Pancreas (tissue), 10 donors: Measurements from ENCODE around the gene PARVG. TPM values are rescaled to one million over a fixed set of nuclear protein-coding genes. Genes with fewer than 3 reads are reported as not detected.

Experiments
- ATAC-seq, 4 donors: fragments of 200-7000 bp; cut with Tn5 transposase; one replicate each; pipeline versions ENCODE4 v1.8.0 to v1.9.1; 2020; ENCODE audit warnings: mild to moderate bottlenecking in 4 of 4, moderate library complexity in 4 of 4
- DNase-seq, 6 donors: peaks; one replicate each; pipeline ENCODE4 v3.0.0-alpha.2; 2020
- FAIRE-seq: peaks from 2 replicates; lab custom pipeline; 2012; peaks lifted over from hg19 to GRCh38; lab: Jason Lieb, UNC
- H3K27ac ChIP-seq, 4 donors: fragments of 200-600 bp; sonication (generic); 1 replicate in 3 of 4; 2 replicates in 1 of 4; pipeline versions ENCODE4 v1.5.0 to v1.8.0; 2020
- H3K27me3 ChIP-seq, 4 donors: fragments of 200-600 bp; one replicate each; pipeline ENCODE4 v1.8.0; 2021
- H3K36me3 ChIP-seq, 3 donors: fragments of 200-600 bp; sonication (generic) in 1 of 3; one replicate each; pipeline versions ENCODE4 v1.5.0 to v1.8.0; 2020 to 2021
- H3K4me1 ChIP-seq, 3 donors: fragments of 200-600 bp; one replicate each; pipeline ENCODE4 v1.8.0; 2021
- H3K4me3 ChIP-seq, 4 donors: fragments of 200-600 bp; sonication (generic) in 2 of 4; one replicate each; pipeline versions ENCODE4 v1.5.0 to v1.8.0; 2020 to 2021
- H3K9me3 ChIP-seq, 4 donors: fragments of 200-600 bp; one replicate each; pipeline ENCODE4 v1.8.0; 2021
- WGBS, 2 donors: extraction: QIAGEN DNeasy Blood & Tissue Kit; methylation state at CpG; one replicate each; pipeline ENCODE4 v1.1.7; 2013; 5-methylcytosine and 5-hydroxymethylcytosine counted together
- intact Hi-C, 3 donors: fragments of 100-400 bp; cut with DNase I; formaldehyde crosslinking; loops; one replicate each; pipeline versions ENCODE4 v1.11.1 to v1.14.2; 2022
- polyA plus RNA-seq, 2 donors: library from polyadenylated mRNA; stranded (reverse); fragments of 200-250 nt; gene quantifications; one replicate each; pipeline ENCODE4 v1.2.3, GENCODE V29; 2013
- total RNA-seq, 6 donors: library from RNA; stranded (reverse); fragmentation: NEBNext Ultra II Directional in 4 of 6; extraction: Animal tissue kit (Norgen Biotek cat#: 25700) in 4 of 6; gene quantifications; one replicate each; pipeline versions ENCODE4 v1.2.1 to v1.2.4, GENCODE V29; 2021 to 2023
- TF ChIP-seq, protein P1 (sequence below), 4 donors: fragments of 200-600 bp; sonication (generic) in 3 of 4; IDR thresholded peaks; one replicate each; pipeline versions ENCODE4 v1.5.0 to v1.8.0; 2021; ENCODE audit warnings: antibody characterized with exemption in 4 of 4
- donor health status: healthy with polysubstance abuse.
- donor health status: DM: no; HTN: no; CAD: no; lungs with moderate emphysema.
- donor health status: DM: no; HTN: no; CAD: no.
- donor health status: control.
- donor health status: control.
- donor health status: Bipolar disorder and iron deficiency.
- donor health status: DM: yes; HTN: yes; CAD: no.
- donor health status: DM: no; HTN: no; CAD: no.
- donor health status: DM: no; HTN: no; CAD: no.
- donor health status: DM: yes; HTN: yes; CAD: no.

The PARVG gene
- total and polyA plus RNA-seq, 8 donors = 1.1 to 17.0 (median 3.2) TPM

DNA sequence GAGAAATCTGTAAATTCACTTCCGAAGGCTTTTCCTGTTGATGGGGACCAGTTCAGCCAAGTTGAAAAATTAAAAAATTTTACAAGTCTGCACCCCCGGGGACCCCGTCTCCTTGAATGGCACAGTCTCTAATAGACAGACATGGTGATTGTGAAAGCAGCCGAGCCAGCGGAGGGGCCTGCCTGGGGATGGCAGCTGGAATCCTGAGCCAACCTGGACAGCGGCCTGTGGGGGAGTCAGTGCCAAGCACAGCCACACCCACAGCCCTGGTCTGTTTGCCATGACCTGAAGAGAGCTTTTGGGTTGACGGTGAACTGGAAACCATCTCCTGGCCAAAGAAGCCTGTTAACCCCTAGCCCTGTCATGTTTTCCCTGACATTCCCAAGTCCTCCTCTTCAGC lies 64.7 kb downstream of the PARVG start:
- intact Hi-C loops = no loop called here
- DNase-seq (no peak), ATAC-seq (no peak), FAIRE-seq (no peak)
- no peaks in the 10 kb centered on the region for H3K36me3 ChIP-seq
- no peak overlapping the region for H3K4me3 ChIP-seq
- H3K27me3 ChIP-seq = no peaks in the 10 kb centered on the region
- 85 to 87% methylated on average over 7 of the region's 7 CpGs for WGBS, 2 donors
- TF ChIP-seq, protein P1, sequence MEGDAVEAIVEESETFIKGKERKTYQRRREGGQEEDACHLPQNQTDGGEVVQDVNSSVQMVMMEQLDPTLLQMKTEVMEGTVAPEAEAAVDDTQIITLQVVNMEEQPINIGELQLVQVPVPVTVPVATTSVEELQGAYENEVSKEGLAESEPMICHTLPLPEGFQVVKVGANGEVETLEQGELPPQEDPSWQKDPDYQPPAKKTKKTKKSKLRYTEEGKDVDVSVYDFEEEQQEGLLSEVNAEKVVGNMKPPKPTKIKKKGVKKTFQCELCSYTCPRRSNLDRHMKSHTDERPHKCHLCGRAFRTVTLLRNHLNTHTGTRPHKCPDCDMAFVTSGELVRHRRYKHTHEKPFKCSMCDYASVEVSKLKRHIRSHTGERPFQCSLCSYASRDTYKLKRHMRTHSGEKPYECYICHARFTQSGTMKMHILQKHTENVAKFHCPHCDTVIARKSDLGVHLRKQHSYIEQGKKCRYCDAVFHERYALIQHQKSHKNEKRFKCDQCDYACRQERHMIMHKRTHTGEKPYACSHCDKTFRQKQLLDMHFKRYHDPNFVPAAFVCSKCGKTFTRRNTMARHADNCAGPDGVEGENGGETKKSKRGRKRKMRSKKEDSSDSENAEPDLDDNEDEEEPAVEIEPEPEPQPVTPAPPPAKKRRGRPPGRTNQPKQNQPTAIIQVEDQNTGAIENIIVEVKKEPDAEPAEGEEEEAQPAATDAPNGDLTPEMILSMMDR (IDR thresholded peaks at IDR 0.05) = no peak
- H3K4me1 ChIP-seq = no peaks in the 10 kb centered on the region
- H3K9me3 ChIP-seq = no peaks in the 10 kb centered on the region
- no peak overlapping the region for H3K27ac ChIP-seq

DNA sequence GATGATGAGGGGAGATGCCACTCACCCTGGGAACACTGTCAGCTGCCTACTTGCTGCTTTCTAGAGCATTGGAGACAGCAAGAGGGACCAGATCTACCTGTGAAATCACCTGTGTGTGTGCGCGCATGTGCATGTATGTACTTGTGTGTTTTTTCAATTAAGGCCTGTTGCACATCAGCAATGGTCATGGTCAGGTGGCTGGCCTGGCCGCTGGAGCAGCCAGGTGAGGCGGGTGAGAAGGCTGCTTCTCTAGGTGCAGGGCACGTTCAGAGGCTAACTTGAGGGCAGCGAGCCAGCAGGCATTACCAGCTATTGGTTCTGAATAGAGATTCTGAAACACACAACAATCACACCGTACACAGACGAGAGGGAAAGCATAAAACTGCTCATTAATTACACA lies 65.1 kb downstream of the PARVG start:
- H3K4me3 ChIP-seq = no peak overlapping the region
- no peak overlapping the region for H3K27ac ChIP-seq
- ATAC-seq = no peak
- WGBS, 2 donors = 83 to 88% methylated on average over 8 of the region's 8 CpGs
- FAIRE-seq = no peak
- no peaks in the 10 kb centered on the region for H3K27me3 ChIP-seq
- intact Hi-C loops = no loop called here
- no peaks in the 10 kb centered on the region for H3K9me3 ChIP-seq
- no peaks in the 10 kb centered on the region for H3K4me1 ChIP-seq
- H3K36me3 ChIP-seq = no peaks in the 10 kb centered on the region
- DNase-seq = no peak
- TF ChIP-seq, protein P1 (IDR thresholded peaks at IDR 0.05) = no peak

DNA sequence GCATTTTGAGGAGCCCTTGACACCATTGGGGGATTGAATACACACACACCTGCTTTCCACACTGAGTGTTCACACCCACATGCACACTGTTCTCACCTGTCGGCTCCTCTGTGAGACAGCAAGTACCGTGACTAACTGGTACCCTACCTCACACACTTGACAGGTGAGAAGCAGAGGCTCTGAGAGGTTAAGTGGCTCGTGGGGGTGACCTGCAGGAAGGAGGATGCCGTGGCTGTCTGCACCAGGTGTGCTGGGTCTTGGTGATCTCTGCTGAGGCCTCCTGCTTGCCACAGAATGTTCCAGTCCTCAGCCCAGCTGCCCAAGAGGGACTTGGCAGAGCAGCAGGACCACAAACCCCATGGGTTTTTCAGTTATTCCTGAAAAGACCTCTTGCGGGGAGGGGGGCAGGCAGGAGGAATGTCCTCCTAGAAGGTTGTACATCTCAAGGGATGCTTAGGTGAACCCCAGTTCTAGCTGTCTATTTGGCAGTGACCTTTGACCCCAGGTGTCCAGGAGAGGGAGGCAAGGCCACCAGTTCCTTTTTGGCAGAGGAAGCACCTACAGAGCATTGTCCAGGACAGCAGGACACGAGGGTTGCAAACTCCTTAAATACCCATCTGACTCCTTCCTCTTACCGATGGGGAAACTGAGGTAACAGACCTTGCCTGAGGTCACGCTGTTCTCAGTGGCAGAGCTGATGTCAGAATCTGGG lies 66.0 kb downstream of the PARVG start:
- ATAC-seq = no peak
- WGBS, 2 donors = 81 to 92% methylated on average over 8 of the region's 8 CpGs

DNA sequence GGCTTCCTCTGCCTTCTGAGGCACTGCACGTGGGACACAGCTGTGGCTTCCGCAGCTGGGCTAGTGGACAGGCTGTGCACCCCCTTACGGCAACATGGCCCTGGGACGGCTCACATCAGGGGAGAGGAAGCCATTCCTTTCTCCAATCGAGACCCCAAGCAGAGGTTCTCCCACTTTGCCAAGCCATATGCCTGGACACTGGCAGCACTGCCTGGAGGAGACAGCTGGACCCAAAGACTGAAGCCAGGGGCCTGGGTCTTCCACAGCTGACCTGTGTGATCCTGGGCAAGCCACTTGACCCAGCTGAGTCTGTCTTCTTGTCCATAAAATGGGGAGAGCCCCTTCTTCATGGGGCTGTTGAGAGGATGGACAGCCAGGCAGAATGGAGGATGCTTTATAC lies 66.6 kb downstream of the PARVG start:
- ATAC-seq (no peak), DNase-seq (no peak), FAIRE-seq (no peak)
- Histone ChIP-seq H3K4me1 (no peaks in the 10 kb centered on the region), H3K36me3 (no peaks in the 10 kb centered on the region), H3K27ac (no peak overlapping the region), H3K9me3 (no peaks in the 10 kb centered on the region), H3K27me3 (no peaks in the 10 kb centered on the region), H3K4me3 (no peak overlapping the region)
- WGBS, 2 donors = 85 to 89% methylated on average over 5 of the region's 5 CpGs
- intact Hi-C loops = no loop called here
- TF ChIP-seq, protein P1 (IDR thresholded peaks at IDR 0.05) = no peak

More for the DNA sequence above, 66.0 kb downstream of the PARVG start:
- FAIRE-seq = no peak
- Histone ChIP-seq H3K27me3 (no peaks in the 10 kb centered on the region), H3K4me3 (no peak overlapping the region), H3K4me1 (no peaks in the 10 kb centered on the region), H3K27ac (no peak overlapping the region), H3K36me3 (no peaks in the 10 kb centered on the region), H3K9me3 (no peaks in the 10 kb centered on the region)
- TF ChIP-seq, protein P1 (IDR thresholded peaks at IDR 0.05) = no peak
- no peak for DNase-seq
- intact Hi-C loops = no loop called here
